GM21528 (cell line): ENCODE measurements around the gene SLC22A1.

Source experiments
- ATAC-seq: cut with Tn5 transposase; IDR thresholded peaks from one replicate; pipeline ENCODE4 v1.9.1; 2021; ENCODE audit warnings: mild to moderate bottlenecking, moderate library complexity; ENCODE audit not compliant: unreplicated experiment, low FRiP score

Gene SLC22A1

DNA sequence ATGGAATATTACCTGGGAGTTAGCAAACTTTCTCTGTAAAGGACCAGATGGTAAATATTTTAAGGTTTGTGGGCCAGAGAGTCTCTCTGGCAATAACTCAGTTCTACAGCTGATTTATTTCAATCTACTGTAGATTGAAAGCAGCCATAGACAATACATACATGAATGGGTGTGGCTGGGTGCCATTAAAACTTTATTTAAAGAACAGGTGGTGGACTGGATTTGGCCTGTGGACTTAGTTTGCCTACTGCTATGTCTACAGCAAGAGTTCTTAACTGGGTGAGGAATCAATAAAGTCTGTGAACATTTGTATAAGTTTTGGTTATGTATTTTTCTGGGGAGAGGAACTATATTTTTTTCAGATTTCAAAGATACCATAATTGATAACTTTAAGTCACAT, 81.9 kb downstream of the SLC22A1 start:
- no peak for ATAC-seq

DNA sequence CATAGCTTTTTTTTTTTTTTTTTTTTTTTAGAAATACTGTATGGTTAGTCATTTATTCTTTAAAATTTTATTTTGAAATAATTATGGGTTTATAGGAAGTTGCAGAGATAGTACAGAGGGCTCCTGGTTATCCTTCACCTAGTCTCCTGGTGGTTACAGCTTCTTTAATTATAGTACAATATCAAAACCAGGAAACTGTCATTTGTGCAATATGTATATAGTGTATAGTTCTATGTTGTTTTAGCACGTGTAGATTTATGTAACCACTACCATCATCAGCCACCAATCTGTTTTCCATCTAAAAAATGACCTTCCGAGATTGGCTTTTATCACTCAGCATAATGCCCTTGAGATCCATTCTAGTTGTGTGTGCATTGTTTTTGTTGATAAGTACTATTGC, 82.3 kb downstream of the SLC22A1 start:
- no peak for ATAC-seq

- no peak for ATAC-seq
These were observed 83.1 kb downstream of the SLC22A1 start for GRCh38 chr6:160204710-160205109.

GRCh38 chr6:160207618-160208017, 86.0 kb downstream of the SLC22A1 start:
- no peak for ATAC-seq
